Right forelimb (tissue), 1 donor: ENCODE measurements around the gene RASAL3.
A peak's percentile ranks its signal among the peaks of the same experiment; 100 is the strongest.

Source experiments
- DNase-seq: peaks from one replicate; pipeline ENCODE4 v3.0.0-alpha.2; 2018

RASAL3 gene

DNA sequence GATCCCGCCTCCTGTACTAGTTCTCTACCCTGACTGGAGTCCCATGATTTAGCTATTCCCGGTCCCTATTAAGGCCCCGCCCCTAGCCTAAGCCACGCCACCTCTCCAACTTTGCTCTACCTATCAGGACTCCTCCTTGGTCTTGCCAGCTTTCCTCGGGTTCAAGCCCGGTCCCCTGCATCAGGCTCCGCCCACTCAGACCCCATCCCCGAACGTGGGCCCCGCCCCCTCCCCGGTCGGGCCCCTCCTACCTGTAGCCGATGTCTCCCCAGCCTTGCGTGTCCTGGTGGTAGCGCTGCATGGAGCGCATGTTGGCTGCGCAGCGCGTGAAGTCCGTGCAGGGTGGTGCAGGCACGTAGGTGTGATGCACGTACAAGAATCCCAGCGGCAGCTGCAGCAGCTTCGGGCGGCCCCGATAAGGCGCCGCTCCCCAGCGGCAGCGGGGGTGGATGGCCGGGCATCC is 7.3 kb upstream of the RASAL3 start:
- DNase-seq, result no peak

- no peak for DNase-seq
These were observed 5.4 kb upstream of the RASAL3 start for GRCh38 chr19:15469513-15470297.

GRCh38 chr19:15468675-15469512 is 4.5 kb upstream of the RASAL3 start:
- no peak for DNase-seq

DNA sequence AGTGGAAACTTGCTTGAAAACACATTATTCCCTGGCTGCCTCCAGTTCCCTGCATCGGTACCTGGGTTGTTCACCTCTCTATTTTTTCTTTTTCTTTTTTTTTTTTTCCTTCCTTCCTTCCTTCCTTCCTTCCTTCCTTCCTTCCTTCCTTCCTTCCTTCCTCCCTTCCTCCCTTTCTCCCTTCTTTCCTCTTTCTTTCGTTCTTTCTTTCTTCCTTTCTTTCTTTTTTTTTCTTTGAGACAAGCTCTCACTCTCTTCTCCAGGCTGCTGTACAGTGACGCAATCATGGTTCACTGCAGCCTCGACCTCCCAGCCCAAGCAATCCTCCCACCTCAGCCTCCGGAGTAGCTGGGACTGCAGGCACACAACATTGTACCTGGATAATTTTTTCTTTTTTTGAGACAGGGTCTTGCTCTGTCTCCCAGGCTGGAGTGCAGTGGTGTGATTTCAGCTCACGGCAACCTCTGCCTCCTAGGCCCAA is 3.4 kb upstream of the RASAL3 start:
- DNase-seq, result no peak

GRCh38 chr19:15466851-15467733 is 2.7 kb upstream of the RASAL3 start:
- DNase-seq, result no peak

GRCh38 chr19:15463861-15464371 is 428 bp downstream of the RASAL3 start:
- DNase-seq, result no peak

DNA sequence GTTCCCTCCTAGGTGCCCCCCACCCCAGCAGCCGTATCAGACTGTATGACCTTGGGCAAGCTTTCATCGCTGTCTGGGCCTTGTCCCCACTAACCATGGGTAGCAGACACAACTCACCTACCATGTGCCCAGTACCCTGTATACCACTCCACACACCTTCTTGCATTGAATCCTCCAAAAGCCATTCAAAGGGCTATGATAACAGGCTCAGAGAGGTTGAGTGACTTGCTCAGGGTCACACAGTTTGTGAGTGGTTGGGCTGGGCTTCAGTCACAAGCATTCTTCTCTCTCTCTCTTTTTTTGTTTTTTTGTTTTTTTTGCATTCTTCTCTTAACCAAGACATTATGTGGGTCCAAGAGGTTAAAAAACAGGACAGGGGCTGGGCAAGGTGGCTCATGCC is 2.6 kb downstream of the RASAL3 start:
- no peak for DNase-seq

DNA sequence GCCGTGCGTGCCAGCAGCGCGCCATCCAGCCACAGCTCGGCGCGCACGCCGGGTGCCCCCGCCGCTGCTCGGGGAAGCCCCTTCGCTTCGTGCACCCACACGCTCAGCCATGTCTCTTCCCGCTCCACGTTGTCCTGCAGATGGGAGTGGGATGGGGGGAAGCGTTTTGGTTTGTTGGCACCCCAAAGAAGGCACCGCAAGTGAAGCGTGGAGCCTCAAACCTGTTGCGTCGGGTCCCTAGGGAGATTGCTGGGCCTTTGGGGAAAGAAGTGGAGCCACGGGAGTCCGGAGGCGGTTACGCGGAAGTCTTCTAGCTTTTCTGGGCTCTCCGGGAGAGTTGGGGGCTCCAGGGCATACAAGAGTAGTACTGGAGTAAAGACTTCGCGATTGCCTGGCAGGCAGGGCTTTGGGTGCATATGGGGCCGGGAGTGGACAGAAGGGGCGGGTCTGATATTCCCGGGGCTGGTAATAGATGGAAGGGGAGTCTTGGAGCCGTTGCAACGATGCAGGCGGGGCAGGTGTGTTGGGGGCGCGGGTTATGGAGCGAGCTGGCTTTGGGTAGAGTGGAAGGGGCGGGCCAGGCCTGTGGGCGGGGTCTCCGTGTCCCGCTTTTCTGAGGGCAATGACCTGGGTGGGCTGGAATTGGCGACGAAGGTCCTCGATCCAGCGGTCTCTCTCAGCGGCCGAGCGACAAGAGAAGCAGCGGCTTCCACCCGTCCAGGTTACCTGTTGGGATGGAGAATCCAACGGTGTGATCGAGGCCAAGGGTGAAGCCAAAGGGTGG is 6.5 kb downstream of the RASAL3 start:
- DNase-seq, result no peak

GRCh38 chr19:15456871-15457700 is 7.3 kb downstream of the RASAL3 start:
- no peak for DNase-seq

DNA sequence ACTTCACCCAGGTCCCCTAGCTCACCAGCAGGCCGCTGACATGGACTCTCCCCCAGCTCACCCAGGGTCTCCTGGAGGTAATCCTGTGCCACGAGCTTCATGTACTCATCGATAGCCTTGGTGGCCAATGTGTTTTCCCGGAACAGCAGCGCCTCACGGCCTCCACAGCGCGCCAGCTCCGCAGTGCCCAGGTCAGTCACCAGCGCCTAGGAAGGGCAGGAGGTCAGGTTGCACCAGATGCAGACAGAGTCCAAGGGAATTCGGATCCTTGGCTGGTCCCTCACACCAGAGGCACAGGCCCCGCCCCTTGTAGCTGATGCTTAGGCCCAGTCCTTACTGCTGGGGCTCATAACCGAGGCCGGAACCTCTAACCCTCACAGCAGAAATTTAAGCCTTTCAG is 7.9 kb downstream of the RASAL3 start:
- no peak for DNase-seq

- DNase-seq, result no peak
These were observed 8.3 kb downstream of the RASAL3 start for GRCh38 chr19:15455996-15456395.

- DNase-seq, result no peak
These were observed 10.2 kb downstream of the RASAL3 start for GRCh38 chr19:15453906-15454860.

DNA sequence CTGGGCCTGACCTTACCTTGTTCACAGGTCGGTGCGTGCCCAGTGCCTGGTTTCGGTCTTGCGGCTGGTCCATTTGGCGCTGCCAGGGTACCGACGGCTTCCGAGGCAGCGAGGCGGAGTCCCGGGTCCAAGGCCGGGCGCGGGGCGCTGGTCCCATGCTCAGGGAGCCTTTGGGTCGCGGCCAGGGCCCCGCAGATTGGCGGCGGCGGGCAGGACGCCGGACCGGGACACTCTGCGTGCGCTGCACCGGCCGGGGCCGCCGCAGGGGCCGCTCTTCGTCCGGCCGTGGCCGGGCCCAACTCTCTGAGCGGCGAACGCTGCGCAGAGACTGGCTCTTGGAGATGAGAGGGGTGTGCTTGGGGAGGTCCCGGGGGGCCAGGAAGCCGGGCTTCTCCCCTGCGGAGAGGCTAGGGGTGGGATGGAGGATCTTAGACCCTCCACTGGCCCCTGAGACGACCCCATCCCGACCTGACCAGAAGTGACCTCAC is 11.2 kb downstream of the RASAL3 start:
- no peak for DNase-seq

GRCh38 chr19:15452111-15453047 is 12.0 kb downstream of the RASAL3 start:
- DNase-seq, result peak; percentile 81

DNA sequence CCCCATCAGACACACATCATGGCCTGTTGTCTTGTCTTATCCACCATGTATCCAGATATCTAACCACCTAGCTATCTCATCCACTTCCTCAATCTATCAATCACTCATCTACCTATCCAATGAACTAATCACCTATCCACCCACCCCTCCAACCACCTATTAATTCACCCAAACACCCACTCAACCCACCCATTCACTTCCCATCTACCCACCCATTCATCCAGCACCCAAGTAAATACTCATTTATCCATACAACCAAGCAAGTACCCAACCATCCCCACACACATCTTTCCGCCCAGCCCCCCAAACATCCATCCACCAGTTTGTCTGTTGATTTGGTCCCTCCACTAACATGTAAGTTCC is 13.8 kb downstream of the RASAL3 start:
- DNase-seq, result no peak

GRCh38 chr19:15449620-15450527 is 14.5 kb downstream of the RASAL3 start, which contains the start of gene WIZ:
Gene WIZ (minus strand): TSS chr19:15449956. CDS start chr19:15448307, 1,649 bp downstream.
- DNase-seq, result peak; percentile 93
